Panc1 (cell line): Measurements from ENCODE around the gene SPINK1.

Experiments
- POLR2AphosphoS5 ChIP-seq: IDR thresholded peaks from 2 replicates; pipeline ENCODE4 v1.6.1; 2012; ENCODE audit warnings: mild to moderate bottlenecking, low read depth, low read length, moderate library complexity
- REST ChIP-seq, 2 experiments: IDR thresholded peaks; 2 replicates each; pipeline ENCODE4 v1.6.1; 2011 to 2012; ENCODE audit warnings: low read depth in 2 of 2, control low read depth in 1 of 2, low read length in 1 of 2, mild to moderate bottlenecking in 1 of 2, moderate library complexity in 1 of 2; ENCODE audit not compliant: insufficient read depth in 1 of 2
- SIN3A ChIP-seq: IDR thresholded peaks from 2 replicates; pipeline ENCODE4 v1.6.1; 2012; ENCODE audit warnings: low read depth, mild to moderate bottlenecking, low read length, moderate library complexity, borderline replicate concordance; ENCODE audit not compliant: insufficient read depth
- TCF7L2 ChIP-seq: IDR thresholded peaks from 2 replicates; pipeline ENCODE4 v1.6.1; 2011; ENCODE audit warnings: mild to moderate bottlenecking, low read depth, low read length, inconsistent platforms
- TF ChIP-seq, protein P1 (sequence below): fragments of 450-650 bp; IDR thresholded peaks from 2 replicates; pipeline ENCODE4 v1.5.1; 2017; ENCODE audit warnings: mild to moderate bottlenecking

DNA sequence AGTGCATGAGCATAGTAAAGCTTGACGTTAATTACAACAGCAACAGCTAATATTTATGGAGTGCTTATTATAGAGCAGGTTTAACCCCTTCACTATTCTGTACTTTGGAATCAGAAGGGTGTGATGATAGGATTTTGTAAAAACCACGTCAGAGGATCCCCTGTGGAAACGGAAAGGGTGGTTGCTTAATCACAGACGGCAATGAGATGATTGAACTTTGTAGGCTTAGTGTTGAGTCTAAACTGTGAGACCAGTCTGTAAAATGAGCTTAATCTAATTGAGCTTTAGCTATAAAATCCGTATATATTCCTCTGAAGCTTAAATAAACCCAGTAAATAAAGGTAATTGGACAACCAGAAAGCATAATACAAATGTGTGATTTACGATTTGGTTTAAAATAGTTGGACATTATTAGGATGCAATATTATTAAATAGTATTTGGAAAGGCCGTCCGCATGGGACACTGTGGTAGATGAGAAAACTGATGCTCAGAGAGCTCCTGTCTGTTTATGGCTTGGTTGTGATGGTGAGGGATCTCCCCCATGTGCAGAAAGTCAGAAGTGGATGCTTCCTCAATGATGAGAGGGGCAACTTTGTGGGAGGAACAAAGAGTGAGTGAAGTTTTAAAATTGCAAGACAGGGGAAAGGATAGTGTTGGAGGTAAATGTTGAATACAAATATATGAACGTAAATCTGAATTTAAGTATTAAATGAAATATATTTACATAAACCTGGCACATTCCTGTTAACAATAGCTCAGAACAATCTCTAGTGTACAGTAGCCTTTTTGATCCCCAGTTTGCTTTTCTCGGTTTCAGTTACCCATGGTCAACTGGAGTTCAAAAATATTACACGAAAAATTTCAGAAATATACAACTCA is 23.7 kb upstream of the SPINK1 start:
- TF ChIP-seq, protein P1, sequence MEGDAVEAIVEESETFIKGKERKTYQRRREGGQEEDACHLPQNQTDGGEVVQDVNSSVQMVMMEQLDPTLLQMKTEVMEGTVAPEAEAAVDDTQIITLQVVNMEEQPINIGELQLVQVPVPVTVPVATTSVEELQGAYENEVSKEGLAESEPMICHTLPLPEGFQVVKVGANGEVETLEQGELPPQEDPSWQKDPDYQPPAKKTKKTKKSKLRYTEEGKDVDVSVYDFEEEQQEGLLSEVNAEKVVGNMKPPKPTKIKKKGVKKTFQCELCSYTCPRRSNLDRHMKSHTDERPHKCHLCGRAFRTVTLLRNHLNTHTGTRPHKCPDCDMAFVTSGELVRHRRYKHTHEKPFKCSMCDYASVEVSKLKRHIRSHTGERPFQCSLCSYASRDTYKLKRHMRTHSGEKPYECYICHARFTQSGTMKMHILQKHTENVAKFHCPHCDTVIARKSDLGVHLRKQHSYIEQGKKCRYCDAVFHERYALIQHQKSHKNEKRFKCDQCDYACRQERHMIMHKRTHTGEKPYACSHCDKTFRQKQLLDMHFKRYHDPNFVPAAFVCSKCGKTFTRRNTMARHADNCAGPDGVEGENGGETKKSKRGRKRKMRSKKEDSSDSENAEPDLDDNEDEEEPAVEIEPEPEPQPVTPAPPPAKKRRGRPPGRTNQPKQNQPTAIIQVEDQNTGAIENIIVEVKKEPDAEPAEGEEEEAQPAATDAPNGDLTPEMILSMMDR = no peak
- no peak for TF ChIP-seq SIN3A
- TF ChIP-seq POLR2AphosphoS5 = no peak
- no peak for TF ChIP-seq REST (IDR thresholded peaks at IDR 0.05; ENCODE audit: insufficient read depth in 1 of 2, low read depth in 2 of 2, low read length in 1 of 2)
- no peak for TF ChIP-seq TCF7L2
